Lower leg skin (tissue), 4 donors: ENCODE data around the gene WFIKKN1. TPM values are rescaled to one million over a fixed set of nuclear protein-coding genes. Genes with fewer than 3 reads are reported as not detected.

Experiments used
- DNase-seq, 2 donors: peaks; one replicate each; pipeline ENCODE4 v3.0.0-alpha.2; 2019; ENCODE audit warnings: low spot score in 2 of 2
- H3K4me3 ChIP-seq: fragments of 200-600 bp; sonication (generic); 2 replicates; pipeline ENCODE4 v1.5.1; 2017; ENCODE audit warnings: mild to moderate bottlenecking, low read depth; ENCODE audit not compliant: poor library complexity, severe bottlenecking
- POLR2A ChIP-seq, 2 donors: fragments of 450-650 bp; IDR thresholded peaks; one replicate each; pipeline ENCODE4 v1.6.1; 2016 to 2017; ENCODE audit warnings: antibody characterized with exemption in 2 of 2, mild to moderate bottlenecking in 1 of 2, moderate library complexity in 1 of 2
- WGBS, 2 donors: methylation state at CpG; one replicate each; pipeline ENCODE4 v1.1.5; 2018; 5-methylcytosine and 5-hydroxymethylcytosine counted together
- intact Hi-C: fragments of 100-400 bp; cut with DNase I; formaldehyde crosslinking; loops from one replicate; pipeline ENCODE4 v1.15.0; 2023; ENCODE audit warnings: low total_unique reads
- total RNA-seq, 4 donors: library from RNA; depleted of rRNA; stranded (reverse); fragments of >200 nt; gene quantifications; one replicate each; pipeline ENCODE4 v1.1.0, GENCODE V29; 2016
- TF ChIP-seq, protein P1 (sequence below), 3 donors: fragments of 450-650 bp; IDR thresholded peaks; one replicate each; pipeline ENCODE4 v1.5.1; 2016; ENCODE audit warnings: antibody characterized with exemption in 3 of 3, mild to moderate bottlenecking in 3 of 3, moderate library complexity in 2 of 3

The WFIKKN1 gene
- total RNA-seq, 4 donors from 2014 or later, result 1.3 to 5.0 (median 2.8) TPM

- TF ChIP-seq POLR2A (IDR thresholded peaks at IDR 0.05), result no peak
- TF ChIP-seq, protein P1, sequence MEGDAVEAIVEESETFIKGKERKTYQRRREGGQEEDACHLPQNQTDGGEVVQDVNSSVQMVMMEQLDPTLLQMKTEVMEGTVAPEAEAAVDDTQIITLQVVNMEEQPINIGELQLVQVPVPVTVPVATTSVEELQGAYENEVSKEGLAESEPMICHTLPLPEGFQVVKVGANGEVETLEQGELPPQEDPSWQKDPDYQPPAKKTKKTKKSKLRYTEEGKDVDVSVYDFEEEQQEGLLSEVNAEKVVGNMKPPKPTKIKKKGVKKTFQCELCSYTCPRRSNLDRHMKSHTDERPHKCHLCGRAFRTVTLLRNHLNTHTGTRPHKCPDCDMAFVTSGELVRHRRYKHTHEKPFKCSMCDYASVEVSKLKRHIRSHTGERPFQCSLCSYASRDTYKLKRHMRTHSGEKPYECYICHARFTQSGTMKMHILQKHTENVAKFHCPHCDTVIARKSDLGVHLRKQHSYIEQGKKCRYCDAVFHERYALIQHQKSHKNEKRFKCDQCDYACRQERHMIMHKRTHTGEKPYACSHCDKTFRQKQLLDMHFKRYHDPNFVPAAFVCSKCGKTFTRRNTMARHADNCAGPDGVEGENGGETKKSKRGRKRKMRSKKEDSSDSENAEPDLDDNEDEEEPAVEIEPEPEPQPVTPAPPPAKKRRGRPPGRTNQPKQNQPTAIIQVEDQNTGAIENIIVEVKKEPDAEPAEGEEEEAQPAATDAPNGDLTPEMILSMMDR (IDR thresholded peaks at IDR 0.05), result no peak
- no peak overlapping the region for H3K4me3 ChIP-seq
- no peak for DNase-seq
- intact Hi-C loops, result no loop called here
- 90 to 95% methylated on average over 19 to 60 of the region's 67 CpGs for WGBS, 2 donors
Measured at GRCh38 chr16:632486-633335, 1.9 kb downstream of the WFIKKN1 start.

DNA sequence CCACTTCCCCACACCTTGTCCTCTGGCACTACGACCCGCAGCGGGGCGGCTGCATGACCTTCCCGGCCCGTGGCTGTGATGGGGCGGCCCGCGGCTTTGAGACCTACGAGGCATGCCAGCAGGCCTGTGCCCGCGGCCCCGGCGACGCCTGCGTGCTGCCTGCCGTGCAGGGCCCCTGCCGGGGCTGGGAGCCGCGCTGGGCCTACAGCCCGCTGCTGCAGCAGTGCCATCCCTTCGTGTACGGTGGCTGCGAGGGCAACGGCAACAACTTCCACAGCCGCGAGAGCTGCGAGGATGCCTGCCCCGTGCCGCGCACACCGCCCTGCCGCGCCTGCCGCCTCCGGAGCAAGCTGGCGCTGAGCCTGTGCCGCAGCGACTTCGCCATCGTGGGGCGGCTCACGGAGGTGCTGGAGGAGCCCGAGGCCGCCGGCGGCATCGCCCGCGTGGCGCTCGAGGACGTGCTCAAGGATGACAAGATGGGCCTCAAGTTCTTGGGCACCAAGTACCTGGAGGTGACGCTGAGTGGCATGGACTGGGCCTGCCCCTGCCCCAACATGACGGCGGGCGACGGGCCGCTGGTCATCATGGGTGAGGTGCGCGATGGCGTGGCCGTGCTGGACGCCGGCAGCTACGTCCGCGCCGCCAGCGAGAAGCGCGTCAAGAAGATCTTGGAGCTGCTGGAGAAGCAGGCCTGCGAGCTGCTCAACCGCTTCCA is 2.7 kb downstream of the WFIKKN1 start:
- intact Hi-C loops, result no loop called here
- 95 to 96% methylated on average over 47 to 74 of the region's 74 CpGs for WGBS, 2 donors
- no peak for DNase-seq
- TF ChIP-seq, protein P1 (IDR thresholded peaks at IDR 0.05), result no peak
- no peak for TF ChIP-seq POLR2A (IDR thresholded peaks at IDR 0.05)
- no peak overlapping the region for H3K4me3 ChIP-seq

DNA sequence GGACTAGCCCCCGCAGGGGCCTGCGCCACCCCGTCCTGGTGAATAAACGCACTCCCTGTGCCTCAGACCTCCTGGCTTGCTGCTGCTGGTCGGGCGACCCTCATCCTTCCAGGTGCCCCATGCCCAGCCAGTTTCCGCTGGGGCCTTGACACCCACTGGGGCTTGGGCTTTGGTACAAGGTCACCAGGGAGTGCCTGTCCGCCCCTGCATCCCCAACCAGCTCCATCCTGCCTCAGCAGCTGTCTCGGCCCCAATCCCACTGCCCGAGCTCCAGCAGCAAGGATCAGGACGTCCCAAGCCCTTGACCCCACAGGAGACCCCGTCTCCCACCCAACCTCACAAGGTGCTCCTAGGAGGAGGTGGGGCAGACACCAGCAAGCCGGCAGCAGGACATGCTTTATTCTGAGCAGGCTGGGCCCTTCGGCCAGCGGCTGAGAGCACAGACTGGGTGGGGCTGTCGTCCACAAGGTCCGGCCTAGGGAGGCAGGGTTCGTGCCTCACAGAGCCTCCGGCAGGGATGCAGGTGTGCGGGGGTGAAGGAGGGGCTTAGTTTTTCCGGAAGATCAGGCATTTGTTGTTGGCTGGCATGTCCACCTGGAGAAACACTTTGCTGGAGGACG is 3.4 kb downstream of the WFIKKN1 start:
- no peak for DNase-seq
- intact Hi-C loops, result no loop called here
- H3K4me3 ChIP-seq, result no peak overlapping the region
- no peak for TF ChIP-seq POLR2A (IDR thresholded peaks at IDR 0.05)
- TF ChIP-seq, protein P1 (IDR thresholded peaks at IDR 0.05), result no peak
- WGBS, 2 donors, result 92 to 97% methylated on average over 18 to 20 of the region's 22 CpGs

DNA sequence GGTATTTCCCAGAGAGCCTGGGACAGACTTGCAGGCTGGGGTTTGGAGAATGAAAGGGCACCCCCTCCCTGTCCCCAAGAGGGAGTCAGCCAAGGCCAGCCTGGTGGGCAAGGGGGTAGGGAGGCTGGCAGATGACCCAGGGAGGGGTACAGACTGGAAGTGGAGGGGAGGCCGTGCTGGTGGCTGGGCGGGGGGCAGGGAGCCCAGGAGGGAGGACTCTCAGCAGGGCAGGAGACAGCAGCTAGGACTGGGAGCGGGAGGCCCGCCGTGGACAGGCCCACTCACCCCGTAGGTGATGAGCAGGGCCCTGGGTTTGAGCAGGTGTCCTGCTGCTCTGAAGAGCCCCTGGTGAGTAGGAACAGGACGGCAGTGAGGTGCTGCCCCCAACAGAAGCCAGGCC is 4.2 kb downstream of the WFIKKN1 start:
- intact Hi-C loops, result no loop called here
- DNase-seq, result no peak
- no peak for TF ChIP-seq POLR2A (IDR thresholded peaks at IDR 0.05)
- TF ChIP-seq, protein P1 (IDR thresholded peaks at IDR 0.05), result no peak
- WGBS, 2 donors, result 85 to 89% methylated on average over 7 of the region's 7 CpGs
- H3K4me3 ChIP-seq, result no peak overlapping the region

- no peak for TF ChIP-seq POLR2A (IDR thresholded peaks at IDR 0.05)
- TF ChIP-seq, protein P1 (IDR thresholded peaks at IDR 0.05), result no peak
- intact Hi-C loops, result no loop called here
- H3K4me3 ChIP-seq, result peak overlapping the region; percentile 80
- WGBS, 2 donors, result 0 to 5% methylated on average over 34 to 39 of the region's 55 CpGs
- DNase-seq, result no peak
Measured at GRCh38 chr16:635573-636205, 4.9 kb downstream of the WFIKKN1 start.
